ENCODE data around the gene RHOG.
A peak's percentile ranks its signal among the peaks of the same experiment; 100 is the strongest.

The RHOG gene

DNA sequence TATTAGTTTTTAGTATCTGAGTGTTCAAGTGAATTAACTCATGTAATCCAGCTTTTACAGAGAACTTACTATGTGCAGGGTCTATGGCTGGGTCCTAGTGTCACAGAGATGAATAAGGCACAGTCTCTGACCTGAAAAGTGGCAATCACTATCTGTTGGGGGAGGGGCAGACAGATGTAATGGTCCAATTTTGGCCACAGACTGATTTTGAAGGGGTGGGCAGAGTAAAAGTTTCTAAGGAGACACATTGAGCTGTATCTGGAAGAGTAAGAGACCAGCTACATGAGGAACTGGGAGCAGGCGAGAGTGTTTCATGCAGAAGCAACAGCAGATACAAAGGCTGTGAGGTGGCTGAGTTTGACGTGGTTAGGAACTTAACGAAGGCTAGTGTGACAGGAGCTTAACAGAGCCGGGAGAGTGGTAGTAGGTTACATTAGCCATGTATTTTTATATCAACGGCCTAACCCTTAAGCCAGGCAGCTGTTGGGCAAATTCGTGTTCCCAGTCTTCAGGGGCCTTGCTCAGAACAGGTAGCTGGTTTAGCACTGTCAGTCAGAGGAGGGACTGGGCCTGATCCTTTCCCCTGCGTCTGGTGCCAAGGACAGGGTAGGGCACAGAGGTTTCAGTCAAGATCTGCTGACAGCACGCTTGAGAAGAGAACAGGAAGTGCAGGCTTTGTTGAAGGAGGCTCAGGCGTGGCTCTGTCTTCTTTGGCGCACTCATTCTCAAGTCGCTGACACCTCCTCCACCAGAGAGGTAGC, 13.3 kb upstream of the RHOG start:
- TF ChIP-seq, protein P1, sequence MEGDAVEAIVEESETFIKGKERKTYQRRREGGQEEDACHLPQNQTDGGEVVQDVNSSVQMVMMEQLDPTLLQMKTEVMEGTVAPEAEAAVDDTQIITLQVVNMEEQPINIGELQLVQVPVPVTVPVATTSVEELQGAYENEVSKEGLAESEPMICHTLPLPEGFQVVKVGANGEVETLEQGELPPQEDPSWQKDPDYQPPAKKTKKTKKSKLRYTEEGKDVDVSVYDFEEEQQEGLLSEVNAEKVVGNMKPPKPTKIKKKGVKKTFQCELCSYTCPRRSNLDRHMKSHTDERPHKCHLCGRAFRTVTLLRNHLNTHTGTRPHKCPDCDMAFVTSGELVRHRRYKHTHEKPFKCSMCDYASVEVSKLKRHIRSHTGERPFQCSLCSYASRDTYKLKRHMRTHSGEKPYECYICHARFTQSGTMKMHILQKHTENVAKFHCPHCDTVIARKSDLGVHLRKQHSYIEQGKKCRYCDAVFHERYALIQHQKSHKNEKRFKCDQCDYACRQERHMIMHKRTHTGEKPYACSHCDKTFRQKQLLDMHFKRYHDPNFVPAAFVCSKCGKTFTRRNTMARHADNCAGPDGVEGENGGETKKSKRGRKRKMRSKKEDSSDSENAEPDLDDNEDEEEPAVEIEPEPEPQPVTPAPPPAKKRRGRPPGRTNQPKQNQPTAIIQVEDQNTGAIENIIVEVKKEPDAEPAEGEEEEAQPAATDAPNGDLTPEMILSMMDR (IDR thresholded peaks at IDR 0.05; ENCODE audit: low read depth, low read length): no peak
- no peak for DNase-seq (ENCODE audit: extremely low read depth, low read depth)

DNA sequence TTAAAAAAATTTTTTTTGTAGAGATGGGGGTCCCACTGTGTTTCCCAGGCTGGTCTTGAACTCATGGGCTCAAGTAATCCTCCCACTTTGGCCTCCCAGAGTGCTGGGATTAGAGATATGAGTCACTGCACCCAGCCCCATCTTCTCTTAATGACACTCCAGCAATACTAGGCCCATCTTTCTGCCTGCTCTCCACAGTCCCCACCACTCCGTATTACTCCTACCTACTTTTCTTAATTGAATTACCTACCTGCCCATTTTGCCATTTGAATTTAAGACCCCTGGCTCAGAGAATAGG, 12.7 kb upstream of the RHOG start:
- DNase-seq (ENCODE audit: extremely low read depth, low read depth): no peak
- TF ChIP-seq, protein P1 (IDR thresholded peaks at IDR 0.05; ENCODE audit: low read depth, low read length): no peak

DNA sequence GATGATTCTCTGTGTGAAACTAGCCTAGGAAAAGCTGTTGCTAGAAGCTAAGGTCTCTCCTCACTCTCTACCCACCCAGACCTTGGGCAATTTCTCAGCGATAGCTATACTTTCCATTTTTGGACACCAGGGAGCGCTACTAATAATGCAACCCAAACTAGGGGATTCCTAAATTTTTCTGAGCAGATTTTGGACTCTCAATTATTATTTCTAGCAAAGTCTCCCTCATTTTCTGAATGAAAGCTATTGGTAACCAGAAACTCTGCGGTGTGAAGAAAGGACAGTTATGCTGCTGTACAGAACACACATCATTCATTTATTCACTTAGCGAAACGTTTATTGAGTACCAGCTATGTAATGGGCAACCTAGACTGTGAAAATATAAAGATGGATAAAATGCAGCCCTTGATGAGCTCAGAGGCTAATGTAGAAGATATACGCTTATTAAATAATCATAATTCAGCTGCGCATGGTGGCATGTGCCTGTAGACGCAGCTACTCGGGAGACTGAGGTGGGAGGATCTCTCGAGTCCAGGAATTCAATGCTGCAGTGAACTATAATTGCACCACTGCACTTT, 8.6 kb upstream of the RHOG start:
- TF ChIP-seq, protein P1 (IDR thresholded peaks at IDR 0.05; ENCODE audit: low read depth, low read length): peak; percentile 67
- no peak for DNase-seq (ENCODE audit: extremely low read depth, low read depth)

DNA sequence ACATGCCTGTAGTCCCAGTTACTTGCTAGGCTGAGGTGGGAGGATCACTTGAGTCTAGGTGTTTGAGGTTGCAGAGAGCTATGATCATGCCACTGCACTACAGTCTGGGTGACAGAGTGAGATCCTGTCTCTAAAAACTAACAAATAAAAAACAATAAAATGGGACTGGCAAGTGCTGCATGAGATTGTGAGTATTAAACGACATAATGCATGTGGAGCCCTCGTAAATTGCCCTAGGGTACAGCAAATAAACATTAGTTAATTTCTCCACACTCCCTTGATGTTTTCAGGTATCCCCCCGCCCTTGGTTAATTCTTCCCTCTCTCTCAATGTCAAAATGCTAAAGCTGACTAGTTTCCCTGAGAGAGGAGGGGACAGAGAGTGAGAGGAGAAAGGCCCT, 4.9 kb upstream of the RHOG start:
- TF ChIP-seq, protein P1 (IDR thresholded peaks at IDR 0.05; ENCODE audit: low read depth, low read length): no peak
- no peak for DNase-seq (ENCODE audit: extremely low read depth, low read depth)

GRCh38 chr11:3845246-3845645, 4.5 kb upstream of the RHOG start:
- no peak for DNase-seq (ENCODE audit: extremely low read depth, low read depth)
- TF ChIP-seq, protein P1 (IDR thresholded peaks at IDR 0.05; ENCODE audit: low read depth, low read length): no peak

DNA sequence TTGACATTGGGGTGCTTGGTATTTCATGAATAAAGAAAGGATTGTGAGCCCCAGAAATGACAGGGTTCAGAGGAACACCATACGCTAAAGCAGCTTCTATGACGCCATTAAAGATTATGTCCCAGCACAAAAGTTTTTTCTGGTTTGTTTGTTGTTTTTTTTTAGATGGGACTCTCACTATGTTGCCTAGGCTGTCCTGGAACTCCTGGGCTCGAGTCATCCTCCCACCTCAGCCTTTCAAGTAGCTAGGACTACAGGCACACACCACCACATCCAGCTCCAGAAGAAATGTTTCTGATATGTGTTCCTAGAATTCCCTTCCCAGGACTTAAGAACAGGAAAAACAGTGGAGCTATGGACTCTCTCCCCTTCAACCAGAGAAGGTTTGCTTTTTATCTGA, 2.6 kb upstream of the RHOG start:
- no peak for DNase-seq (ENCODE audit: extremely low read depth, low read depth)
- TF ChIP-seq, protein P1 (IDR thresholded peaks at IDR 0.05; ENCODE audit: low read depth, low read length): no peak

GRCh38 chr11:3841426-3842350, 929 bp upstream of the RHOG start:
- TF ChIP-seq, protein P1 (IDR thresholded peaks at IDR 0.05; ENCODE audit: low read depth, low read length): peak; percentile 90
- DNase-seq (ENCODE audit: extremely low read depth, low read depth): peak; percentile 49

Measured in AG09319 (cell line).